CD14-positive monocyte (primary cell): ENCODE measurements around the gene COL4A4. TPM values are rescaled to one million over a fixed set of nuclear protein-coding genes. Genes with fewer than 3 reads are reported as not detected.

ENCODE experiments used
- DNase-seq, 3 donors: peaks; one replicate each; pipeline ENCODE4 v3.0.0-alpha.2; 2011 to 2022
- H2AFZ ChIP-seq: 2 replicates; pipeline ENCODE4 v1.6.0; 2012; ENCODE audit warnings: mild to moderate bottlenecking, low read depth, low read length, inconsistent platforms; ENCODE audit not compliant: insufficient read depth, poor library complexity, severe bottlenecking
- H3K27ac ChIP-seq, 2 donors: 1 replicate in 1 of 2; 2 replicates in 1 of 2; pipeline ENCODE4 v1.5.1; 2012 to 2013; ENCODE audit warnings: low read length in 2 of 2, control low read depth in 1 of 2, inconsistent platforms in 1 of 2, low read depth in 1 of 2, mild to moderate bottlenecking in 1 of 2
- H3K27me3 ChIP-seq, 2 donors: one replicate each; pipeline versions ENCODE4 v1.6.0 to v1.6.1; 2011 to 2013; ENCODE audit warnings: low read length in 2 of 2; ENCODE audit not compliant: control insufficient read depth in 2 of 2, insufficient read depth in 2 of 2
- H3K36me3 ChIP-seq, 2 donors: replicated peaks in 1 of 2; 1 replicate in 1 of 2; 2 replicates in 1 of 2; pipeline versions ENCODE4 v1.5.1 to v1.6.1; 2012 to 2013; ENCODE audit warnings: low read length in 2 of 2, control low read depth in 1 of 2, inconsistent platforms in 1 of 2, mild to moderate bottlenecking in 1 of 2; ENCODE audit not compliant: insufficient read depth in 2 of 2, control insufficient read depth in 1 of 2
- H3K4me1 ChIP-seq, 2 donors: 1 replicate in 1 of 2; 2 replicates in 1 of 2; pipeline versions ENCODE4 v1.5.1 to v1.6.1; 2012 to 2013; ENCODE audit warnings: low read length in 2 of 2, control low read depth in 1 of 2, inconsistent platforms in 1 of 2, mild to moderate bottlenecking in 1 of 2, moderate library complexity in 1 of 2; ENCODE audit not compliant: insufficient read depth in 2 of 2, control insufficient read depth in 1 of 2
- H3K4me2 ChIP-seq: replicated peaks from 2 replicates; pipeline ENCODE3; 2012; ENCODE audit warnings: low read length, moderate library complexity, mild to moderate bottlenecking; ENCODE audit not compliant: poor library complexity, severe bottlenecking; ENCODE audit errors: extremely low read depth
- H3K4me3 ChIP-seq, 3 experiments: fragments of 200-600 bp in 1 of 3; sonication (generic) in 1 of 3; replicated peaks in 1 of 3; 1 replicate in 2 of 3; 2 replicates in 1 of 3; pipeline ENCODE4 v1.5.1; 2011 to 2013; ENCODE audit warnings: low read length in 3 of 3, mild to moderate bottlenecking in 3 of 3, control low read depth in 2 of 3, low read depth in 2 of 3, inconsistent platforms in 1 of 3, moderate library complexity in 1 of 3
- H3K79me2 ChIP-seq: 2 replicates; pipeline ENCODE4 v1.6.0; 2012; ENCODE audit warnings: mild to moderate bottlenecking, control low read depth, inconsistent platforms, low read length, moderate library complexity; ENCODE audit not compliant: insufficient read depth
- H3K9ac ChIP-seq: 2 replicates; pipeline ENCODE4 v1.6.0; 2017; ENCODE audit warnings: low read length, mild to moderate bottlenecking; ENCODE audit not compliant: insufficient read depth, poor library complexity, severe bottlenecking
- H3K9me3 ChIP-seq, 2 donors: replicated peaks in 1 of 2; 1 replicate in 1 of 2; 2 replicates in 1 of 2; pipeline versions ENCODE4 v1.5.1 to v1.6.1; 2012 to 2013; ENCODE audit warnings: low read length in 2 of 2, control low read depth in 1 of 2; ENCODE audit not compliant: control insufficient read depth in 1 of 2, insufficient read depth in 1 of 2
- H4K20me1 ChIP-seq: 2 replicates; pipeline ENCODE4 v1.6.0; 2012; ENCODE audit warnings: mild to moderate bottlenecking, low read length, control low read depth, moderate library complexity; ENCODE audit not compliant: insufficient read depth
- H3K27ac Mint-ChIP-seq, 7 donors: one replicate each; pipeline ENCODE4 v1.8.0; 2020; ENCODE audit warnings: mild to moderate bottlenecking in 7 of 7, mixed read lengths in 7 of 7, moderate library complexity in 6 of 7, inconsistent platforms in 2 of 7
- H3K27me3 Mint-ChIP-seq, 3 donors: one replicate each; pipeline ENCODE4 v1.8.0; 2021 to 2022; ENCODE audit warnings: low read depth in 3 of 3, mild to moderate bottlenecking in 3 of 3, mixed read lengths in 3 of 3, moderate library complexity in 3 of 3, inconsistent platforms in 1 of 3
- H3K36me3 Mint-ChIP-seq, 2 donors: one replicate each; pipeline ENCODE4 v1.8.0; 2020; ENCODE audit warnings: mixed read lengths in 2 of 2, inconsistent platforms in 1 of 2, mild to moderate bottlenecking in 1 of 2
- H3K4me1 Mint-ChIP-seq: one replicate; pipeline ENCODE4 v1.8.0; 2020; ENCODE audit warnings: mild to moderate bottlenecking, mixed read lengths
- H3K4me3 Mint-ChIP-seq, 2 donors: one replicate each; pipeline ENCODE4 v1.8.0; 2020; ENCODE audit warnings: mild to moderate bottlenecking in 2 of 2, mixed read lengths in 2 of 2, moderate library complexity in 1 of 2
- H3K9me3 Mint-ChIP-seq, 7 donors: one replicate each; pipeline ENCODE4 v1.8.0; 2020 to 2022; ENCODE audit warnings: mixed read lengths in 7 of 7, mild to moderate bottlenecking in 6 of 7, moderate library complexity in 6 of 7, inconsistent platforms in 2 of 7
- CTCF ChIP-seq: fragments of 200-600 bp; IDR thresholded peaks from one replicate; pipeline ENCODE4 v1.8.0; 2022; ENCODE audit warnings: antibody characterized with exemption, mild to moderate bottlenecking
- WGBS: methylation state at CpG from one replicate; pipeline ENCODE4 v1.1.5; 2013; ENCODE audit warnings: missing lambda C conversion rate; ENCODE audit not compliant: insufficient coverage; 5-methylcytosine and 5-hydroxymethylcytosine counted together
- intact Hi-C, 2 donors: fragments of 100-400 bp; cut with micrococcal nuclease; formaldehyde crosslinking; loops; one replicate each; pipeline versions ENCODE4 v1.15.0 to v1.15.1; 2023
- polyA plus RNA-seq, 3 donors: library from polyadenylated mRNA; depleted of rRNA in 1 of 3; unstranded in 2 of 3; stranded (reverse) in 1 of 3; fragments of 300-500 nt in 2 of 3; fragments of >200 nt in 1 of 3; fragmentation: Illumina TruSeq in 2 of 3; gene quantifications; 1 replicate in 2 of 3; 2 replicates in 1 of 3; pipeline ENCODE4 v1.2.3, GENCODE V29; 2012 to 2021

The COL4A4 gene
- polyA plus RNA-seq, 3 donors, result 0.03 TPM; not detected in 2

DNA sequence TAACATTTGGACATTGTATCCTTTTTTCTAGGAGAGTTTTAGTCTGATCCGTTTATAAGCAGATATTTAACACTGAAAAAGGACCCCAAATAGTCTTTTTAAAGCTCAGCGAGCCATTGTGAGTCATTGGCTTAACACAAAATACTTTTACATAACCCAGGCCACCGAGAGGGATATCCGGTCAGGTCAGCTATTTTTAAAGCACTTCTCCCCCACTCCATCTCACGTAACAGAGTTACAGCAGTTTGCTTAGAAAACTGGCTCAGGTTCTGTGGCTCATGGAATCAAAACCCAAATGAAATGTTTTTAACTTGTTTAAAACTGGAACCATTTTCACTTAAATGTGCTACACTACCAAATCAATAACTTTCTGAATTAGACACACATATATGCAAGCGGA, 24.3 kb upstream of the COL4A4 start:
- no peak overlapping the region for H3K27ac Mint-ChIP-seq
- H3K36me3 Mint-ChIP-seq, result no peaks in the 10 kb centered on the region
- no peaks in the 10 kb centered on the region for H3K36me3 ChIP-seq
- TF ChIP-seq CTCF, result no peak
- H3K9me3 Mint-ChIP-seq, result peaks cover 0 to 3% (median 0%) of the 10 kb centered on the region in 7 donors
- H3K27me3 ChIP-seq, result no peaks in the 10 kb centered on the region
- no peak overlapping the region for H3K4me2 ChIP-seq
- no peak overlapping the region for H3K4me3 Mint-ChIP-seq
- H3K27me3 Mint-ChIP-seq, result peaks cover 0 to 3% (median 3%) of the 10 kb centered on the region in 3 donors
- no peak overlapping the region for H3K9ac ChIP-seq
- intact Hi-C loops, result no loop called here
- H3K4me3 ChIP-seq, result no peak overlapping the region
- no peaks in the 10 kb centered on the region for H3K4me1 Mint-ChIP-seq
- 62% methylated on average over 3 of the region's 6 CpGs for WGBS
- no peak for DNase-seq
- H3K27ac ChIP-seq, result no peak overlapping the region
- H2AFZ ChIP-seq, result no peak overlapping the region
- H3K9me3 ChIP-seq, result no peaks in the 10 kb centered on the region
- H3K4me1 ChIP-seq, result no peaks in the 10 kb centered on the region
- H3K79me2 ChIP-seq, result no peaks in the 10 kb centered on the region
- H4K20me1 ChIP-seq, result no peaks in the 10 kb centered on the region

DNA sequence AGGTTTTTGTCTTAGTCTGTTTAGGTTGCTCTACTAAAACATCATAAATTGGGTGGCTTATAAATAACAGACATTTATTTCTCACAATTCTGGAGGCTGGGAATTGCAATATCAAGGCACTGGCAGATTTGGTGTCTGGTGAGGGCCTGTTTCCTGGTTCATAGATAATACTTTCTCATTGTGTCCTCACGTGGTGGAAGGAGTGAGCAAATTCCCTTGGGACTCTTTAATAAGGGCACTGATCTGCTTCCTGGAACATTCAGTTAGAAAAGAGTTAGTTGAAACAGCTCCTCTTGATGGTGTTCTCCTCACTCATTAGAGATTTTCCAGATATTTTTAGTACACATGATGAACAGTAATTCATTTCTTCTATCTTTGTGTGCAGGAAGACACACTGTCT, 22.7 kb upstream of the COL4A4 start:
- no peak overlapping the region for H3K4me3 ChIP-seq
- no peak overlapping the region for H3K4me3 Mint-ChIP-seq
- no peaks in the 10 kb centered on the region for H3K9me3 ChIP-seq
- H3K27ac ChIP-seq, result no peak overlapping the region
- no CpG with 5 or more reads among the region's 1 CpG for WGBS
- no peak overlapping the region for H2AFZ ChIP-seq
- H3K27me3 Mint-ChIP-seq, result peaks cover 2 to 3% (median 3%) of the 10 kb centered on the region in 3 donors
- no peaks in the 10 kb centered on the region for H3K36me3 Mint-ChIP-seq
- no peak for DNase-seq
- no peaks in the 10 kb centered on the region for H4K20me1 ChIP-seq
- no peaks in the 10 kb centered on the region for H3K79me2 ChIP-seq
- no peaks in the 10 kb centered on the region for H3K36me3 ChIP-seq
- H3K9ac ChIP-seq, result no peak overlapping the region
- H3K4me1 ChIP-seq, result no peaks in the 10 kb centered on the region
- no peaks in the 10 kb centered on the region for H3K27me3 ChIP-seq
- H3K9me3 Mint-ChIP-seq, result peaks cover 0 to 1% (median 0%) of the 10 kb centered on the region in 7 donors
- no peaks in the 10 kb centered on the region for H3K4me1 Mint-ChIP-seq
- intact Hi-C loops, result no loop called here
- H3K27ac Mint-ChIP-seq, result no peak overlapping the region
- no peak for TF ChIP-seq CTCF
- H3K4me2 ChIP-seq, result no peak overlapping the region
